GM21723 (cell line): Measurements from ENCODE around the gene ANKLE1.
A peak's percentile ranks its signal among the peaks of the same experiment; 100 is the strongest.
"Not testable (repeated sequence)": the region's sequence is repeated elsewhere in the genome, so short reads cannot be mapped to it uniquely, and the experiment has no call there.

Source experiments
- ATAC-seq: cut with Tn5 transposase; IDR thresholded peaks from one replicate; pipeline ENCODE4 v1.9.1; 2021; ENCODE audit warnings: mild to moderate bottlenecking, moderate library complexity; ENCODE audit not compliant: unreplicated experiment

The ANKLE1 gene

DNA sequence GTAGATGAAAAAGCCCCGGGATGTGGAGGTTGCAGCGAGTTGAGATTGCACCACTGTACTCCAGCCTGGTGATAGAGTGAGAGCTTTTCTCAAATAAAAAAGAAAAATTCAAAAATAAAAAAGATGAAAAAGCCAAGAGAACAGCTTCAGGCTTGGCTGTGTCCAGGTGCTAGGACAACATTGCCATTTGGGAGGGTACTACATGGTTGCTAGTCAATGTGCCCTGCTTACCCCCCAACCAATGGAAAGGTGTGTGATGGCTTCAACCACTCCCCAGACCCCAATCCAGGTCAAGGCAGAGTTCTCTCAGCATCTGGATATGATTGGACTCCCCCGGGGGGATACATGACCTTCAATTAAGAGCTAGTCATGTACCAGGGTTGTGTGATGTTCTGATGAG, 2.3 kb upstream of the ANKLE1 start:
- no peak for ATAC-seq

DNA sequence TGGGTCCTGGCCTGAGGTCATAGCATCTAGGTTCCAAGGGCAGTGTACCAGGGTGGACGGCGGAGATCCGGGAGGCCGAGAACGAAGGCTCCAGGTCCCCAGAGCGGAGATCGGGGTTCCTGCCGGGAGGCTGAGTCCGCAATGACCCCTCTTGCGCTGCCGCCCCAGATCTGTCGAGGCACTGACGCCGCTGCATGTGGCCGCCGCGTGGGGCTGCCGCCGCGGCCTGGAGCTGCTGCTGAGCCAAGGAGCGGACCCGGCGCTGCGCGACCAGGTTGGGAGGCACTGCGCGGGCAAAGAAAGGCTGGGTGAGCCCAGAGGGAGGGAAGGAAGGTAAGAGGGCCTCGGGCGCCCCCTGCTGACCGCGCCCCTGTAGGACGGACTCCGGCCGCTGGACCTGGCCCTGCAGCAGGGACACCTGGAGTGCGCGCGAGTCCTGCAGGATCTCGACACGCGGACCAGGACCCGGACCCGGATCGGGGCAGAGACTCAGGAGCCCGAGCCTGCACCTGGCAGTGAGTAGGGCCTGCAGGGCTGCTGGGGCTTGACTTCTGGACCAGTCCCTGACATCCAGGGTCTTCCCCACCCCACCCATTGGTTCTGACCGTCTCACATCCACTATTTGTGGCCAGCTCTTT, 906 bp downstream of the ANKLE1 start:
- peak; percentile 73 for ATAC-seq

DNA sequence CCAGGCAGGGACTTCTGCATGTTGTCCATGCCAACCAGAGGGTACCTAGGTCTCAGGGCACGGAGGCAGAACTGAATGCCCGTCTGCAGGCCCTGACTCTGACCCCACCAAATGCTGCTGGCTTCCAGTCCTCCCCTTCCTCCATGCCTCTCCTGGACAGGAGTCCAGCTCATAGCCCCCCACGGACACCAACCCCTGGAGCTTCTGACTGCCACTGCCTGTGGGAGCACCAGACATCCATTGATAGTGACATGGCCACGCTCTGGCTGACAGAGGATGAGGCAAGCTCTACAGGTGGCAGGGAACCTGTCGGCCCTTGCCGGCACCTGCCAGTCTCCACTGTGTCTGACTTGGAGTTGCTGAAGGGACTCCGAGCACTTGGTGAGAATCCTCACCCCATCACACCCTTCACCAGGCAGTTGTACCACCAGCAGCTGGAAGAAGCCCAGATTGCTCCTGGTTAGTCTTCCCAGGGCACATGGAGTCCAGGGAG, 1.8 kb downstream of the ANKLE1 start:
- no peak for ATAC-seq

DNA sequence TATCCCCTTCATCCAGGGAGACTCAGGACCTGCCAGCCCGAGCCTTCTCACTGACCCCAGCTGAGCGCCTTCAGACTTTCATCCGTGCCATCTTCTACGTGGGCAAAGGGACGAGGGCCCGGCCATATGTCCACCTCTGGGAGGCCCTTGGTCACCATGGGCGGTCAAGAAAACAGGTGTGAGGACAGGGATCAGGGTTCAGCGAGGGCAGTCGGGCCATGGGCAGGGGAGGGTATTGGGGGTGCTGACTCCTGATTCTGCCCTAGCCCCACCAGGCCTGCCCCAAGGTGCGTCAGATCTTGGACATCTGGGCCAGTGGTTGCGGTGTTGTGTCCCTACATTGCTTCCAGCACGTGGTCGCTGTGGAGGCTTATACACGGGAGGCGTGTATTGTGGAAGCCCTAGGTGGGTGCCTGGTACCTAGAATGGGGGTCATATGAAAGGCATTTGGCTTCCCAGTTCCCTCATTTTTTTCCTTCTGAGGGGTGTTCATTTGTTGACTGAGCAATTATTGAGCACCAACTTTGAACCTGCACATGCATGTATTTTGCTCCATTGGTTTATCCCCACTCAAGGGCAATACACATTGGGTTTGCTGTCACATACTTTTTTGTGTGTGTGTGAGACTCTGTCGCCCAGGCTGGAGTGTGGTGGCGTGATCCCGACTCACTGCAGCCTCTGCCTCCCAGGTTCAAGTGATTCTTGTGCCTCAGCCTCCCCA, 3.9 kb downstream of the ANKLE1 start:
- ATAC-seq, result no peak

DNA sequence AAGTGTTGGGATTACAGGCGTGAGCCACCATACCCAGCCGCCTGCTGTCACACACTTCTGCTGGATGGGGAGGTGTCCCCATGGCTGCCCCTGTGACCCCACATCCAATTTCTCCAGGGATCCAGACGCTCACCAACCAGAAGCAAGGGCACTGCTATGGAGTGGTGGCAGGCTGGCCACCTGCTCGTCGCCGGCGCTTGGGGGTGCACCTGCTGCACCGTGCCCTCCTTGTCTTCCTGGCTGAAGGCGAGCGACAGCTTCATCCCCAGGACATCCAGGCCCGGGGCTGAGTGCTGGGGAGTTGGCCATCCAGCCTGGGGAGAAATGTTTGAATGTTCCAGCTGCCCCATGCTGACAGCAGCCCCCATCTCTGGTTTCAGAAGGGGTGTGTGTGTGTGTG, 4.6 kb downstream of the ANKLE1 start:
- no peak for ATAC-seq

DNA sequence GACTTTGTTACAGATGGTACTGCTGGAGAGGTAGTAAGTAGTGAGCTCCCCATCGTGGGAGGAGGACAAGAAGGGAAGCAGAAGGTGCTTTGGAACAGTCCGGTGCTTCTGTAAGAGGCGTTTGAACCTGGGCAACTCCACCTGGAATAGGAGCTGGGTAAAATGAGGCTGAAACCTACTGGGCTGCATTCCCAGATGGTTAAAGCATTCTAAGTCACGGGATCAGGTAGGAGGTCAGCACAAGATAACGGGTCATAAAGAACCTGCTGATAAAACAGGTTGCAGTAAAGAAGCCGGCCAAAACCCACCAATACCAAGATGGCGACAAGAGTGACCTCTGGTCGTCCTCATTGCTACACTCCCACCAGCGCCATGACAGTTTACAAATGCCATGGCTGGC, 5.1 kb downstream of the ANKLE1 start:
- ATAC-seq, result no peak

DNA sequence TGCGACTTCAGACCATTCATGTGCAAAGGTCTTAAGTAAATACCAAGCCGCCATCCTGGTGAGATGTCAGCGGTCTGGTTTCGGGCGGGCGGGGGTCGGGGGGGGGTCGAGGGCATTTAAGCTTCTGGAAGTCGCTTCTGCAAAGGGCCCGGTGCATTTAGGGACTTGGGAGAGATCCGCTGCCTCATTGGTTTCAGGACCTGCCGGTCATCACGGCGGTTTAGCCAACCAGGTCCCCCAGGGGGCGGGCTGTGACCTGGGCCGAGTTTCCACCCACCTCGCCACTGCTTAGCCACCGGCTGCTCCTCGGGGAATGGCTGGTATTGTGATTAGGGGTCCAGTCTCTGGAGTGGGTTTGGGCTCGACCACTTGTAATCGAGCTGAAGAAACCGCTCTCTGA, 7.8 kb downstream of the ANKLE1 start:
- ATAC-seq, result no peak

DNA sequence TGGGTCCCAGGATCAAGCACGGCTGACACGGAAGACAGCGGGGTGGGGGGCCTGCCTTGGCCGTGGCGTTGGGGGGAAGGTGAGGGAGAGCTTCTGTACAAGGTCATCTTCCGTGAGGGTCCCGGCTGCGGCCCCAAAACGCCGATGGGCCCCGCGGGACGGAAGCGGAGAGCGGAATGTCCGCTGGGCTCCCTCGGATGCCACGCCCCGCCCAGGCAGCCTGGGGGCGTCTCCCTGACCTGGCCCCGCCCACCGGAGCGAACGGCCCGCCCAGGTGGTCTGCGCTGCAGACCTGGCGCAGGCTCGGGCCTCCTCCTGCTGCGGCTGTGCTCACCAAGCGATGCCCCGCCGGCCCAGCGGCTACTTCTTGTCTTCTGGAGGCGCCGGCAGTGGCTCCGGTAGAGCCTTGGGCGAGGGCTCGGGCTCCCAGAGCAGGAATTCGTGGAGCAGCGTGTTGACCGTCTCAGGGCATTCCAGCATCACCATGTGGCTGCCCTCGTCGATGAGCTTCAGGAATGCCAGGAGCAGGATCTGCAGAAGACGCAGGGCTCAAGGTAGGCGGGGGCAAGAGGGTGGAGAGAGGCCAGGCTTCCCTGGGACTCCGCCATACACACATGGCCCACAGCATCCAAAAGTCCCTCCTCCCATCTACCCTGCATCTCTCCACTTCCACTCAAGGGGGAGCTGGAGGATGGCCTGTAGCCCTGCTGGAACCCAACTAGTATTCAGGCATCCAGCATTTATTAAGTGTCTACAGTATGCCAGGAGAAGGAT, 10.8 kb downstream of the ANKLE1 start:
- ATAC-seq, result peak; percentile 84

DNA sequence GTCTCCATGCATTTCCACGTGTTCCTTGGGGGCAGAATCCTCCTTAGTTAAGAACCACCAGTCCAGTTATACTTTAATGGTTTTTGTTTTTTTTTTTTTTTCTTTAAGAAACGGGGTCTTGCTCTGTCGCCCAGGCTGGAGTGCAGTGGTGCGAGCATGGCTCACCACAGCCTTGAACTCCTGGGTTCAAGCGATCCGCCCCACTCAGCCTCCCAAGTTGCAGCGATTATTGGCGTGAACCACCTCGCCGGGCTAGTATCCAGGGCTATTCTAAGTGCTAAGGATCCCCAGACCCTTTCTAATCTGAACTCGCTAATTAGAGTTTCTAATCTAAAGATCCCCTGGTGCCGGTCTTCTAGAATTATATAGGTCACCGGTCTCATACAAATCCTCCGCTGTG, 11.9 kb downstream of the ANKLE1 start:
- no peak for ATAC-seq

DNA sequence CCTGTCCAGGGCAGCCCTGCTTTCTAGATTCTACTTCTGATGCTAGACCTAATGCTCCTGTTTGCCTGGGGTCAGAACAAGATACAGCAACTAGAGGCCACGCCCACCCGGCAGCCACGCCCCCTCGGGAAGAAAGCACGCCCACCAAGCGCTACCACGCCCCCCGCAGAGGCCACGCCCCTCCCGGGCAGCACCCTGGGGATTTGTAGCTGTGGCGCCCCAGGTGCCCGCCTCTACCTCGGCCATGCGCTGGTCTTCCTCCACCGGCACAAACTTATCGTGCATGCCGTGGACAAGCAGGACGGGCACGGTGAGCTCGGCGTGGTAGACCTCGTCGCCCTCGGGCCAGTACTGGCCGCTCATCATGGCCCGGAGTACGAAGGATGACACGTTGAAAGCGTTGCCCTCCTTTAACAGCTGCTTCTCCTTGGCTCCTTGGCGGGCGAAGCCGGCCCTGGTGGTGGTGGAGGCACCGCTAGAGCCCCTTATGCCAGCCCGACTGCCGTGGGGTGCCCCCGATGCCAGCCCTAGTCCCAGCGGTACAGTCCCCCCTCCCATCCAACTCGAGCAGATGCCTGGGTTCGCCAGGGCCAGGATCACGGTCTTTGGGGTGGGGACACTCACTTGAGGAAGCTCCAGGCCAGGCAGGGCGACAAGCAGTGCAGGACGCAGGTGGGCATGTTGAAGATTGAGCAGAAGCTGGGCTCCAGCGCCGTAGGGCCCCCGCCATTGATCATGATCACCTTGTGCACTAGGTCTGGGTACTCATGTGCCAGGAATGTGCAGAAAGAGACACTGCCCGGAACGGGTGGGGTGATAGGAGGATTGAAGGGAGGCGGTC, 12.6 kb downstream of the ANKLE1 start:
- ATAC-seq, result no peak

DNA sequence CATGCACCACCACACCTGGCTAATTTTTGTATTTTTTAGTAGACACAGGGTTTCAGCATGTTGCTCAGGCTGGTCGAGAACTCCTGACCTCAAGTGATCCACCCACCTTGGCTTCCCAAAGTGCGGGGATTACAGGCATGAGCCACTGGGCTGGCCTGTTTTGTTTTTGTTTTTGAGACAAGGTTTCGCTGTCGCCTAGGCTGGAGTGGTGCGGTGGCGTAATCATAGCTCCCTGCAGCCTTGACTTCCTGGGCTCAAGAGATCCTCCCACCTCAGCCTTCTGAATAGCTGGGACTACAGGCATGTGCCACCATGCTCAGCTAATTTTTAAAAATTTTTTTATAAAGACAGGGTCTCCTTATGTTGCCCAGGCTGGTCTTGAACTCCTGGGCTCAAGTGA, 13.8 kb downstream of the ANKLE1 start:
- ATAC-seq, result not testable (repeated sequence)

DNA sequence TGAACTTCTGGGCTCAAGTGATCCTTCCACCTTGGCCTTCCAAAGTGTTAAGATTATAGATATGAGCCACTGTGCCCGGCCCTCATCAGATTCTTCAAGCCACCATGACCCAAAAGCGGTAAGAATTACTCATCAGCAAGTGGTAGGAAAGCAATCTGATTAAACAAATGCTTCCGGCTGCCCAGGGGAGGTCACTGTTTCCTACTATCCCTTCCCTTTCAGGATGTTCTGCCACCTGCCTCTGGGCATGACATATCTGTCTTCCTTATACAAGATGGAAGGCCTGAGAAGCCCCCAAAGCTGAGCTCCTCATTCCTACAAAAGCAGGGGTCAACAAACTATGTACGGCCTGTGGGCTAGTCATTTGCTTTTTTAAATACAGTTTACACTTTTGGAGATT, 14.6 kb downstream of the ANKLE1 start:
- no peak for ATAC-seq

DNA sequence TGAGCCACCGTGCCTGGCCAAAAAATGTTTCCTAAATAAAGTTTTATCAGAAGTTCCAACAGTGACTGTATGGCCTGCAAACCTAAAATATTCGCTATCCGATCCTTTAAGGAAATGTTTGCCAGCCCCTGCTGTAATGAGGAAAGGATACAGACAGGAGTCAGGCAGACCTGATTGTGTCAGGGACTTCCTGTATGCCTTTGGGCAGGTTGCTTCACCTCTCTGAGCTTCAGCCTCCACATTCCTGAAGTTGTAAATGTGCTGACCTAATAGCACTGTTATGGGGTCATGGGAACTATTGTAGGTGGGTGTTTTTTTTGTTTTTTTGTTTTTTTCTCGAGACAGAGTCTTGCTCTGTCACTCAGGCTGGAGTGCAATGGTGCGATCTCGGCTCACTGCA, 15.3 kb downstream of the ANKLE1 start:
- ATAC-seq, result no peak

DNA sequence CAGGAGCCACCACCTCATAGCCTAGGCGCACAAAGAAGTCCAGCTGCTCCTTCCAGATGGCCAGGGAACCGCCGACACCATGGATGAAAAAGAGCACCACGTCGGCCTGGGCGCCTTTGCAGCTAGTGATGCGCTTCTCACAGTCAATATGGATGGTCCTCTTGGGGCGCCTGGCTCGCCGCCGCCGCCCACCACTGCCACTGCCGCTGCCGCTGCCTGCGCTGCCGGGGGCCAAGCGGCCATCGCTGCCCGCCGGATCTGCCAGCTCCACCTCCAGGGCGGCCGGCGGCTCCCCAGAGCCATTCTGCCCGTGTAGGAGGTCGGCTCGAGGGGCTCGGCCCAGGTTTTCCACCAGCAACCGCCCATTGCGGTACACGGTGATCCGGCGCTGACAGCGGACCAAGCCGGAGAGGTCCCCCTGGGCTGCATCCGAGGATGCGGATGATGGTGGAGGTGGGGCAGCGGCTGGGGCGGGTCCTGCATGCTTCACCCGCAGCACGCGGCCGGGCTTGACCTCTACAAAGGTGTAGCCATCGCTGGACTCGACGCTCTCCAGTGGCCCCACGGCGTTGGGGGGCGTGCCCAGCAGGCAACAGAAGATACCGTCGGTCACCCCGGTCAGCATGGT, 19.4 kb downstream of the ANKLE1 start:
- ATAC-seq, result no peak

DNA sequence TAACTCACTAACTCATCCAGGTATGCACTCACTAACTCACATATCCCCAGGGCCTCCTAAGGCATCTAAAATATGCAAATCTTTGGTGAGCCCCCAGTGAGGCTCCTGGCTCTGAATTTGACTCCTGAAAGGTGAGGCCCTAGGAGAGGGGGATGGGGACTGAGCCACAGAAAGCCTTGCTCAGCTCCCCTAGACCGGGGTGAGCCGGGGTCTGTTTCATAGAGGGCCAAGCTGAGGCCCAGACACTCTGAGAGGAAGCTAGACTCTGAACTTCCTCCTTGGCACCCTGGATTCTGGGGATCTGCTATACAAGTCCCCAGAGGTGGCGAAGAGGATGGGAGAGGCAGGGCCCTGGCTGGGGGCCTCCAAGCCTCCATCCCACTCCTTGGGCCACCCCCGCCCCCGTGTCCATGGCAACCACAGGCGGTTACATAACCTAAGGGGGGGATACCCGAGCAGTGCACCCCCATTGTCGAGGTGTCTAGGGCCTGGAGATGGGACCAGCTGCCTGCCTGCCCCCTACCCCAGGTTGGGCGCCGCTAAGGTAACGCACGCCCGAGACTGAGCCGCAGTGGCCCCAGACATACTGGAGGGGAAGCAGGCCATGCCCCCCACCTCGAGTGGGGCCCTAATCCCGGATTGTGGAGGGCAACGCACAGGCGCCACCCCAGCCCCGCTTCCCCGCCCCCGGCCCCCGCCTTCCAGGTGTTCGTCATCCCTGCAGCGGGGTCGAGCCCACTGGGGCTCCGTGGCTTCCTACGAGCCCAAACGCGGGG, 20.9 kb downstream of the ANKLE1 start:
- ATAC-seq, result no peak

DNA sequence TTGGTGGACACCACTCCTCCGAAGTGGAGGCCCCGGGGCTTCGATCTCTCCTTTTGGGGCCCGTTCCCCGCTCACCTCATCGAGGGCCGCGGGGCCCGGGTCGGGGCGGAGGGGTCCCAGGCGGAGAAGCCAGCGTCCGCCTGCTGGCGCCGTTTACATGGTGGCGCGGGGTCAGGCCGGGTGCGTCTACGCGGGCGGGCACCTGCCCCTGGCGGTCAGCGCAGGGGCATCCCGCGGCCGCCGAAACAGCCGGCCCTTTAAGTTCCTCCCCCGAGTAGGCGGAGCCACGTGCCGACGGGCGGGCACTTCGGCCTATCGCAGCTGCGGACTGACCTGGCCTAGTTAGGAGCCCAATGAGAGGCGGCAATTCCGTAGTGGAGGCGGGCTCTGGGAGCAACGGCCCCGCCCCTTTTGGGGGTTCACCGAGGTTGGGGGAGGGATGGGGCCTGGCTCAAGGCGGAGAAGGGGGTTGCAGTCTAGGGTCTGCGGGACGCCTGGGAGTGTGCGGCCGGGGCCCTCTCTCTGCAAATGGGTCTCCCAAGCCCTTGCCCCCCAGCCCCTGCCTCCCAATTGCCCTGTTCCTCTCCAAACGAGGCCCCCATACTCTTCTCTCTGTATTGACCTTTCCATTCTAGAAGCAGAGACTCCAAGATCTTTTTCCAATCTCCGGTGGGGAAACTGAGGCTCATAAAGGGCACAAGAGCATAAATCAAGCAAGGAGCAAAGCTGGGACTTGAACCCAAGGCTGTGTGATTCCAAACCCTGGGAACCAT, 21.7 kb downstream of the ANKLE1 start, which contains the start of gene ABHD8:
Gene ABHD8 (minus strand): TSS at position 259 of the 773 bp plus-strand sequence. CDS start 1,809 bp downstream, outside the sequence.
- peak; percentile 58 for ATAC-seq

DNA sequence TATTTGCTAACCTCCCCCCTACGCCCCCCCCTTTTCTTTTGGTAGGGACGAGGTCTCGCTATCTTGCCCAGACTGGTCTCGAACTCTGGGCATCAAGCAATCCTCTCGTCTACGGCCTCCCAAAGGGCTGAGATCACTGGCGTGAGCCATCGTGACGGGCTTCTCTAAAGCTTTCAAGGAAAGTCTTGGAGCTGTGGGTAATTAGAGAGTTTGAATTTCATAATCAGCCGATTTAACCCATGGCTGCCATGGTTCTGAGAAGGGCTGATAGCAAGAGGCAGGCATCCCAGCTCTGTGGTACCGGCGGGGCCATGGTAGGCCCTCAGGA, 22.2 kb downstream of the ANKLE1 start:
- ATAC-seq, result no peak

DNA sequence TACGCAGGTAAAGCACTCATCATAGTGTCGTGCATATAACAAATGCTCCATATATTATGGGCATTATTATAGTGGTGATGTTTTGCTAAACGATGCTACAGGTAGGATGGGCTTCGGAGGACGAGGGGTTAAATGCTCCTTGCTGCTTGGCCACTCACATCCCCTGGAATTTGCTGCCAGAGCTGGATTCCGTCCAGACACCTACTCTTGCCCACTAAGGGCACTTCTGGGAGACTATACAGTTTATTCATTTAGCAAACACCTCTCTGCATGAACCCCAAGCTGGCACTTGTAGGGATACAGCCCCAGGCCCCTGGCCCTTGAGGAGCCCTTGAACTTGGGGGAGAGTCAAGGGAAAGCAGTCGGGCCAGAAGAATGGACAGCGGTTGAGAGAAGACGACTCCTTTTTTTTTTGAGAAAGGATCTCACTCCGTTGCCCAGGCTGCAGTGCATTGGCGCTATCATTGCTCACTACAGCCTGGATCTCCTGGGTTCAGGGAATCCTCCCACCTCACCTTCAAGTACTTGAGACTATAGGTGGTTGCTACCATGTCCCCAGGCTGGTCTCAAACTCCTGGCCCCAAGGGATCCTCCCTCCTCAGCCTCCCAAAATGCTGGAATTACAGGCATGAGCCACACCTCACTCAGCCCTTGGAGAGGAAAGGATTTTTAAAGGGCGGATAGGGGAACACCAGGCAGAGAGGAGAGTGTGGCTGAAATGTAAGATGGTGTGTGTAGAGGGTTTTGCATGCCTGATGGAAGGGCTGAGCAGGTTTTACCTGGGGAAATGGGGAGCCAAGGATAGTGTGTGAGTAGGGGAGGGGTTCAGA, 22.9 kb downstream of the ANKLE1 start:
- no peak for ATAC-seq
